Measurements from ENCODE around the gene CYB561A3. TPM values are rescaled to one million over a fixed set of nuclear protein-coding genes. Genes with fewer than 3 reads are reported as not detected.

CYB561A3 gene
- total and polyA plus RNA-seq, 5 donors = 11.6 to 18.5 (median 17.3) TPM

- ATAC-seq (peak in 1 of 2 donors; percentile 40), DNase-seq (no peak)
- Histone ChIP-seq H3K4me3 (ENCODE audit: low read length) (no peak overlapping the region), H3K9me3 (ENCODE audit: control insufficient read depth, low read length) (no peaks in the 10 kb centered on the region), H3K4me1 (ENCODE audit: control insufficient read depth, insufficient read depth, low read length) (no peaks in the 10 kb centered on the region), H3K27ac (ENCODE audit: low read length) (no peak overlapping the region), H3K27me3 (ENCODE audit: control insufficient read depth, insufficient read depth) (no peaks in the 10 kb centered on the region)
- intact Hi-C loops (cut with DNase I) = no loop called here
- 88% methylated on average over 15 of the region's 15 CpGs for WGBS
Measured at GRCh38 chr11:61353131-61354067, 8.3 kb downstream of the CYB561A3 start.

GRCh38 chr11:61352038-61352437 is 9.6 kb downstream of the CYB561A3 start:
- 83% methylated on average over 8 of the region's 8 CpGs for WGBS

GRCh38 chr11:61350803-61351202 is 10.9 kb downstream of the CYB561A3 start:
- Histone ChIP-seq H3K9me3 (ENCODE audit: control insufficient read depth, low read length) (no peaks in the 10 kb centered on the region), H3K4me1 (ENCODE audit: control insufficient read depth, insufficient read depth, low read length) (peaks cover 2% of the 10 kb centered on the region), H3K4me3 (ENCODE audit: low read length) (no peak overlapping the region), H3K27me3 (ENCODE audit: control insufficient read depth, insufficient read depth) (no peaks in the 10 kb centered on the region), H3K27ac (ENCODE audit: low read length) (no peak overlapping the region)
- DNase-seq (no peak), ATAC-seq (no peak)
- intact Hi-C loops (cut with DNase I) = no loop called here
- WGBS = 94% methylated on average over 8 of the region's 8 CpGs

More at GRCh38 chr11:61352038-61352437, 9.6 kb downstream of the CYB561A3 start:
- Histone ChIP-seq H3K4me1 (ENCODE audit: control insufficient read depth, insufficient read depth, low read length) (peaks cover 2% of the 10 kb centered on the region), H3K9me3 (ENCODE audit: control insufficient read depth, low read length) (no peaks in the 10 kb centered on the region), H3K27me3 (ENCODE audit: control insufficient read depth, insufficient read depth) (no peaks in the 10 kb centered on the region), H3K27ac (ENCODE audit: low read length) (no peak overlapping the region), H3K4me3 (ENCODE audit: low read length) (no peak overlapping the region)
- ATAC-seq (no peak), DNase-seq (no peak)
- intact Hi-C loops (cut with DNase I) = no loop called here

- DNase-seq (no peak), ATAC-seq (no peak)
- H3K27me3 ChIP-seq (ENCODE audit: control insufficient read depth, insufficient read depth) = no peaks in the 10 kb centered on the region
- no peaks in the 10 kb centered on the region for H3K9me3 ChIP-seq (ENCODE audit: control insufficient read depth, low read length)
- 94% methylated on average over 1 of the region's 1 CpG for WGBS
- H3K4me3 ChIP-seq (ENCODE audit: low read length) = no peak overlapping the region
- no peak overlapping the region for H3K27ac ChIP-seq (ENCODE audit: low read length)
- intact Hi-C loops (cut with DNase I) = no loop called here
- H3K4me1 ChIP-seq (ENCODE audit: control insufficient read depth, insufficient read depth, low read length) = peaks cover 2% of the 10 kb centered on the region
Measured at GRCh38 chr11:61350336-61350735, 11.3 kb downstream of the CYB561A3 start.

GRCh38 chr11:61349916-61350315 is 11.8 kb downstream of the CYB561A3 start:
- Histone ChIP-seq H3K9me3 (ENCODE audit: control insufficient read depth, low read length) (no peaks in the 10 kb centered on the region), H3K27ac (ENCODE audit: low read length) (no peak overlapping the region), H3K4me1 (ENCODE audit: control insufficient read depth, insufficient read depth, low read length) (peaks cover 2% of the 10 kb centered on the region), H3K27me3 (ENCODE audit: control insufficient read depth, insufficient read depth) (no peaks in the 10 kb centered on the region), H3K4me3 (ENCODE audit: low read length) (no peak overlapping the region)
- DNase-seq = no peak
- no peak for ATAC-seq
- WGBS = 93% methylated on average over 10 of the region's 10 CpGs
- intact Hi-C loops (cut with DNase I) = no loop called here

- DNase-seq (no peak), ATAC-seq (no peak)
- Histone ChIP-seq H3K4me1 (ENCODE audit: control insufficient read depth, insufficient read depth, low read length) (peaks cover 2% of the 10 kb centered on the region), H3K9me3 (ENCODE audit: control insufficient read depth, low read length) (no peaks in the 10 kb centered on the region), H3K27ac (ENCODE audit: low read length) (no peak overlapping the region), H3K27me3 (ENCODE audit: control insufficient read depth, insufficient read depth) (no peaks in the 10 kb centered on the region), H3K4me3 (ENCODE audit: low read length) (no peak overlapping the region)
- intact Hi-C loops (cut with DNase I) = no loop called here
- WGBS = 89% methylated on average over 12 of the region's 12 CpGs
Measured at GRCh38 chr11:61349189-61349751, 12.4 kb downstream of the CYB561A3 start.

GRCh38 chr11:61347916-61348461 is 13.7 kb downstream of the CYB561A3 start:
- H3K4me3 ChIP-seq (ENCODE audit: low read length) = no peak overlapping the region
- H3K4me1 ChIP-seq (ENCODE audit: control insufficient read depth, insufficient read depth, low read length) = peaks cover 2% of the 10 kb centered on the region
- DNase-seq (no peak), ATAC-seq (peak; percentile 27 to 82)
- H3K27me3 ChIP-seq (ENCODE audit: control insufficient read depth, insufficient read depth) = no peaks in the 10 kb centered on the region
- H3K9me3 ChIP-seq (ENCODE audit: control insufficient read depth, low read length) = no peaks in the 10 kb centered on the region
- 55% methylated on average over 11 of the region's 11 CpGs for WGBS
- no peak overlapping the region for H3K27ac ChIP-seq (ENCODE audit: low read length)
- intact Hi-C loops (cut with DNase I) = no loop called here

- intact Hi-C loops (cut with DNase I) = no loop called here
- Histone ChIP-seq H3K4me1 (ENCODE audit: control insufficient read depth, insufficient read depth, low read length) (peaks cover 2% of the 10 kb centered on the region), H3K27me3 (ENCODE audit: control insufficient read depth, insufficient read depth) (no peaks in the 10 kb centered on the region), H3K27ac (ENCODE audit: low read length) (no peak overlapping the region), H3K9me3 (ENCODE audit: control insufficient read depth, low read length) (no peaks in the 10 kb centered on the region), H3K4me3 (ENCODE audit: low read length) (no peak overlapping the region)
- ATAC-seq (no peak), DNase-seq (no peak)
- 80% methylated on average over 14 of the region's 14 CpGs for WGBS
Measured at GRCh38 chr11:61345954-61346843, 15.5 kb downstream of the CYB561A3 start.

- no peak overlapping the region for H3K4me3 ChIP-seq (ENCODE audit: low read length)
- ATAC-seq = no peak
- H3K9me3 ChIP-seq (ENCODE audit: control insufficient read depth, low read length) = no peaks in the 10 kb centered on the region
- H3K27me3 ChIP-seq (ENCODE audit: control insufficient read depth, insufficient read depth) = no peaks in the 10 kb centered on the region
- peaks cover 2% of the 10 kb centered on the region for H3K4me1 ChIP-seq (ENCODE audit: control insufficient read depth, insufficient read depth, low read length)
- intact Hi-C loops (cut with DNase I) = no loop called here
- no peak overlapping the region for H3K27ac ChIP-seq (ENCODE audit: low read length)
- no peak for DNase-seq
- WGBS = 52% methylated on average over 4 of the region's 4 CpGs
Measured at GRCh38 chr11:61345170-61345610, 16.5 kb downstream of the CYB561A3 start.

GRCh38 chr11:61343792-61344745 is 17.6 kb downstream of the CYB561A3 start:
- no peak for DNase-seq
- Histone ChIP-seq H3K27me3 (ENCODE audit: control insufficient read depth, insufficient read depth) (no peaks in the 10 kb centered on the region), H3K9me3 (ENCODE audit: control insufficient read depth, low read length) (no peaks in the 10 kb centered on the region), H3K27ac (ENCODE audit: low read length) (no peak overlapping the region), H3K4me1 (ENCODE audit: control insufficient read depth, insufficient read depth, low read length) (peaks cover 2% of the 10 kb centered on the region), H3K4me3 (ENCODE audit: low read length) (no peak overlapping the region)
- intact Hi-C loops (cut with DNase I) = no loop called here
- WGBS = 93% methylated on average over 29 of the region's 29 CpGs
- ATAC-seq = no peak
